GM18502 (cell line): Measurements from ENCODE around the gene ACVR1.
"Not testable (repeated sequence)": the region's sequence is repeated elsewhere in the genome, so short reads cannot be mapped to it uniquely, and the experiment has no call there.

Experiments used
- ATAC-seq: cut with Tn5 transposase; IDR thresholded peaks from one replicate; pipeline ENCODE4 v1.9.1; 2021; ENCODE audit warnings: mild to moderate bottlenecking; ENCODE audit not compliant: unreplicated experiment, poor library complexity

Gene ACVR1

GRCh38 chr2:157733263-157733662 lies 142.9 kb downstream of the ACVR1 start:
- ATAC-seq = no peak

GRCh38 chr2:157732596-157732995 lies 143.5 kb downstream of the ACVR1 start:
- no peak for ATAC-seq

DNA sequence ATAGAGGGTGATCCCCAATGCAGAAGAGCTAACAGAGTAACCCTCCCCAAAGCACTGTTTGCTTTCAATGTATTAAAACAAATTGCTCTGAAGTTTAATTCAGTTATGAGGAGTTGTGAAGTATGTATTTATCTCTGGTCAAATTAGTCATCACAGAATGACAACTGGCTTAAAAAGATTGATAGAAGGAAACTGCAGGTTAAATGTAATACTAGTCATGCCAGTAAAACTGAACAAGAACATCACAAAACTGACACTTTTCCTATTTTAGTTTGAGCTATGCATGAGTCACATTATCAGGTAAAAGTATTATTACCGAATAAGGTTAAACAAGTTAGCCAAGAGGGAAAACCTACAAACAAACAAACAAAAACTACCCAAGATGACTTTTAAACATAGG lies 148.4 kb downstream of the ACVR1 start:
- no peak for ATAC-seq

- ATAC-seq = no peak
Observed at GRCh38 chr2:157726946-157727345, 149.2 kb downstream of the ACVR1 start.

GRCh38 chr2:157725846-157726245 lies 150.3 kb downstream of the ACVR1 start:
- no peak for ATAC-seq

DNA sequence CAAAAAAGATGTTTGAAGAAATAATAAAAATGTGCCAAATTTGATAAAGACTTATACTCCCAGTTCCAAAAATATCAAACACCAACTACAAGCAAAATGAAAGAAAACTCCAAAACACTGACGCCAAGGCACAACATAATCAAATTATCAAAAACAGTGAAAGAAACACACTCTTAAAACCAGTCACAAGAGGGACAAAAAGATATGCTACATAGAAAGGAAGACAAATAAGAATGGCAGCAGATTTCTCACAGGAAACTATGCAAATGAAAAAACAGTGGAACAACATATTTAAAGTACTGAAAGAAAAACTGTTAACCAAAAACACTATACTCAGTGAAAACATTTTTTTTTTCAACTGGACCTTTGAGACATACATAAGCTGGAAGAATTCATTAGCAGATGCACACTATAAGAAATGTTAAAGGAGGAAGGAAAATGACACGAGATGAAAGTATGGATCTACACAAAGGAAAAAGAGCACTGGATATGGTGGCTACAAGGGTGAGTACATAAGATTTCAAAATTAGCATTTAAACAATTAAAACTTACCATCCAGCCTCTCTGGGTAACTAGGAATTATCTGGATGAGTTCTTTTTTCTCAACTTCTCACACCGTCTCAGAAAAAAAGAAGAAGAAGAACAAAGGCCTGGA lies 153.4 kb downstream of the ACVR1 start:
- no peak for ATAC-seq

- no peak for ATAC-seq
Observed at GRCh38 chr2:157720504-157720903, 155.6 kb downstream of the ACVR1 start.

DNA sequence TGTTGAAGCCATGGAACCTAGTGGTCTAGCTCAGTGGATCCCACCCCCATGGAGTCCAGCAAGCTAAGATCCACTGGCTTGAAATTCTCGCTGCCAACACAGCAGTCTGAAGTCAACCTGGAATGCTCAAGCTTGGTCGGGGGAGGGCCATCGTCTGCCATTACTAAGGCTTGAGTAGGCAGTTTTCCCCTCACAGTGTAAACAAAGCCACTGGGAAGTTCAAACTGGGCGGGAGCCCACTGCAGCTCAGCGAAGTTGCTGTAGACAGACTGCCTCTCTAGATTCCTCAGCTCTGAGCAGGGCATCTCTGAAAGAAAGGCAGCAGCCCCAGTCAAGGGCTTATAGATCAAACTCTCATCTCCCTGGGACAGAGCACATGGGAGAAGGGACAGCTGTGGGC lies 171.5 kb downstream of the ACVR1 start:
- ATAC-seq = not testable (repeated sequence)

DNA sequence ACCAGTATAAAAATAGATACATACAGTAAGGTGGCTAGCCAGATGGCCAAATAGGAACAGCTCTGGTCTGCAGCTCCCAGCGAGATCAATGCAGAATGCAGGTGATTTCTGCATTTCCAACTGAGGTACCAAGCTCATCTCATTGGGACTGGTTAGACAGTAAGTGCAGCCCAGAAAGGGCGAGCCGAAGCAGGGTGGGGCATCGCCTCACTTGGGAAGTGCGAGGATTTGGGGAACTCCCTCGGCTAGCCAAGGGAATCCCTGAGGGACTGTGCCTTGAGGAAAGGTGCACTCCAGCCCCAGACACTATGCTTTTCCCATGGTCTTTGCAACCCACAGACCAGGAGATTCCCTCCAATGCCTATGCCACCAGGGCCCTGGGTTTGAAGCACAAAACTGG lies 172.0 kb downstream of the ACVR1 start:
- ATAC-seq = not testable (repeated sequence)

GRCh38 chr2:157699806-157700205 lies 176.3 kb downstream of the ACVR1 start:
- ATAC-seq = no peak

- ATAC-seq = no peak
Observed at GRCh38 chr2:157699009-157699408, 177.1 kb downstream of the ACVR1 start.

- ATAC-seq = no peak
Observed at GRCh38 chr2:157698430-157698829, 177.7 kb downstream of the ACVR1 start.

DNA sequence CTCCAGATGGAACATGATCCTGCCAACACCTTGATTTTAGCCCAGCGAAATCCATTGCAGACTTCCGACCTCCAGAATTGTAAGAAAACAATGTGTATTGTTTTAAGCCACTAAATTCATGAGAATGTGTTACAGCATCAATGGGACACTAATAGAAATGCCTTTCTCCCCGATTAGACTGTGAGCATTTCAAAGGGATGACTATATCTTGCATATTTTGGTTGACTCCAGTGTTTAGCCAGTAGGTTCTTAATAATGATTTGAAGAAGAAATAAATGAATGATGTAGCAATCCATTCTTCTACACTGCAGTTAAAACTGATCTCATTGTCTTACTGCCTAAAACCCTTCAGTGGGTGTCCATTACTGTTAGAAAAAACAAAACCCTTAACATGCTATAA lies 180.1 kb downstream of the ACVR1 start:
- ATAC-seq = no peak

DNA sequence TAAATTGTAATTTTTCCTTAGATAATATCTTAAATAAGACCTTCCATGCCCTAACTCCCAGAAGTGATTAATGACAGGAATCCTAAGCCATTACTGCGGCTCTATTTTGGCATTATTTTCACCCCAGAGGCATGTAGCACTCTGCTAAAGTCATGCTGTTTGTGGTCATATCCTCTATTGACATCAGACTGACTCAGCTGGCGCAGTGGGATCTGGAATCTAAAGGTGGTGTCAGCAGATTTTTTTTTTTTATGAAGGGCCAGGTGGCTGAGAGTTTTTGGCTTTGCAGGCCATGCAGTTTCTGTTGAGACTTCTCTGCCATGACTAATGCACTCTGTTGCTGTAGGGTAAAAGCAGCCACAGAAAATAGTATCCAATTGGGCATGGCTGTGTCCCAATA lies 183.4 kb downstream of the ACVR1 start:
- no peak for ATAC-seq

DNA sequence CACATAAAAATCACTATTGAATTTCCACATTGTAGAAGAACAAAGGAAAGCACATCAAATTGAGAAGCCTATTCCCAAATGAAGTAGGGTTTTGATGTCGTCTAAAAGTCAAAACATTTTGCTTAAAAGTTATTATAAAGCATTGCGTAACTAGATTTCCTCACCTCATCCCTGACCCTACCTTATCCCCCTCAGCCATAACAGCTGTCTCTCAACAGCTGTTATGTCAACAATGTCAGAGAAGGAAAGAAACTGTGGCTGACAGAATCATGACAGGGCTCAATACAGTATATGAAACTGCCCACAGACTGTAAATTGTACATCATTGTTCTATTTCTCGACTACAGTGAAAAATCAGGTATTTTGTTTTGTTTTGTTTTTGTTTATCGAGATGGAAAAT lies 184.4 kb downstream of the ACVR1 start:
- no peak for ATAC-seq

DNA sequence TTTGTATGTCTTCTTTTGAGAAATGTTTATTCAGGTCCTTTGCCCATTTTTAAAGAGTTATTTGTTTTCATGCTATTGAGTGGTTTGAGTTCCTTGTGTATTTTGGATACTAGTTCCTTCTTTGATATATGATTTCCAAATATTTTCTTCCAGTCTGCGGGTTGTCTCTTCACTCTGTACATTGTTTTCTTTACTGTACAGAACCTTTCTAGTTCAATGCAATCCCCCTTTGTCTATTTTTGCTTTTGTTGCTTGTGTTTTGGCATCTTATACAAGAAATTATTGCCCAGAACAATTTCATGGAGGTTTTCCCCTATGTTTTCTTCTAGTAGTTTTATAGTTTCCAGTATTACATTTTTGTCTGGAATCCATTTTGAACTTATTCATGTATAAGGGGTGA lies 185.0 kb downstream of the ACVR1 start:
- ATAC-seq = no peak
